HepG2 (cell line): ENCODE measurements around the gene CISTR. TPM values are rescaled to one million over a fixed set of nuclear protein-coding genes. Genes with fewer than 3 reads are reported as not detected.

Experiments used
- ATAC-seq: fragments of 200-7000 bp; cut with Tn5 transposase; 3 replicates; pipeline ENCODE4 v1.9.1; 2020; ENCODE audit warnings: mild to moderate bottlenecking, moderate library complexity
- BruUV-seq: library from RNA; stranded (reverse); fragments of 400-500 nt; replicated peaks from 2 replicates; lab custom pipeline; 2021; lab: Mats Ljungman, UMichigan
- CTCF ChIA-PET: fragments of 300-600 bp; formaldehyde crosslinking; extraction: SDS; loops from one replicate; lab custom pipeline; 2021; ENCODE audit warnings: low total read pairs, inconsistent platforms, low intra/inter-chr PET ratio; lab: Yijun Ruan, JAX
- POLR2A ChIA-PET: fragments of 350-600 bp; sonication (Branson Sonifier 250); formaldehyde crosslinking; loops from one replicate; lab custom pipeline; 2020; ENCODE audit warnings: antibody characterized with exemption, inconsistent platforms; lab: Yijun Ruan, JAX
- DNase-seq: peaks from one replicate; pipeline ENCODE4 v3.0.0-alpha.2; 2015; ENCODE audit warnings: low spot score
- FAIRE-seq: peaks from 3 replicates; lab custom pipeline; 2011; peaks lifted over from hg19 to GRCh38; lab: Jason Lieb, UNC
- H2AFZ ChIP-seq: one replicate; pipeline ENCODE4 v1.6.1; 2011; ENCODE audit warnings: low read length, inconsistent platforms
- H3K27ac ChIP-seq: fragments of 300-600 bp; 3 replicates; pipeline ENCODE4 v1.8.0; 2011; ENCODE audit warnings: mixed run types, mild to moderate bottlenecking, mixed read lengths, low read length, inconsistent platforms; ENCODE audit not compliant: insufficient read depth; ENCODE audit errors: extremely low read length
- H3K27me3 ChIP-seq, 2 experiments: fragments of 200-600 bp in 1 of 2; 2 replicates in 1 of 2; 3 replicates in 1 of 2; pipeline versions ENCODE4 v1.6.0 to v1.8.0; 2011; ENCODE audit warnings: low read length in 2 of 2, mild to moderate bottlenecking in 2 of 2, moderate library complexity in 2 of 2, inconsistent platforms in 1 of 2; ENCODE audit not compliant: insufficient read depth in 2 of 2, control insufficient read depth in 1 of 2
- H3K36me3 ChIP-seq, 2 experiments: fragments of 200-600 bp in 1 of 2; replicated peaks in 1 of 2; 2 replicates in 1 of 2; 3 replicates in 1 of 2; pipeline versions ENCODE4 v1.5.1 to v1.8.0; 2011; ENCODE audit warnings: low read length in 2 of 2, inconsistent platforms in 1 of 2; ENCODE audit not compliant: insufficient read depth in 2 of 2, control insufficient read depth in 1 of 2
- H3K4me1 ChIP-seq: 2 replicates; pipeline ENCODE4 v1.5.1; 2012; ENCODE audit warnings: low read length, inconsistent platforms; ENCODE audit not compliant: insufficient read depth
- H3K4me2 ChIP-seq: 2 replicates; pipeline ENCODE4 v1.6.0; 2011; ENCODE audit warnings: low read depth, low read length, inconsistent platforms
- H3K4me3 ChIP-seq, 3 experiments: fragments of 200-600 bp in 1 of 3; sonication (generic), shearing (Covaris generic) in 1 of 3; replicated peaks in 1 of 3; 2 replicates each; pipeline ENCODE4 v1.5.1; 2011 to 2016; ENCODE audit warnings: low read length in 3 of 3, inconsistent platforms in 2 of 3, low read depth in 2 of 3, mild to moderate bottlenecking in 2 of 3, control low read depth in 1 of 3, mixed read lengths in 1 of 3; ENCODE audit not compliant: insufficient read depth in 1 of 3
- H3K79me2 ChIP-seq: one replicate; pipeline ENCODE4 v1.6.1; 2011; ENCODE audit warnings: low read length, inconsistent platforms; ENCODE audit not compliant: insufficient read depth
- H3K9ac ChIP-seq: 2 replicates; pipeline ENCODE4 v1.6.0; 2011; ENCODE audit warnings: mild to moderate bottlenecking, low read depth, low read length, inconsistent platforms; ENCODE audit not compliant: insufficient read depth
- H3K9me3 ChIP-seq: 2 replicates; pipeline ENCODE4 v1.5.1; 2012; ENCODE audit warnings: mild to moderate bottlenecking, low read length
- H4K20me1 ChIP-seq: 2 replicates; pipeline ENCODE4 v1.6.0; 2011; ENCODE audit warnings: inconsistent platforms, mild to moderate bottlenecking, low read length, moderate library complexity; ENCODE audit not compliant: insufficient read depth
- CENPX ChIP-seq: sonication (generic); formaldehyde crosslinking; IDR thresholded peaks from 2 replicates; pipeline ENCODE4 v1.9.0; 2021; ENCODE audit warnings: mild to moderate bottlenecking, missing genetic modification reagents, moderate library complexity
- E2F1 ChIP-seq: sonication (generic); formaldehyde crosslinking; IDR thresholded peaks from 2 replicates; pipeline ENCODE4 v1.5.0; 2020; ENCODE audit warnings: missing genetic modification reagents
- ETV6 ChIP-seq: sonication (generic); formaldehyde crosslinking; conservative IDR thresholded peaks from 2 replicates; pipeline ENCODE4 v1.4.0; 2020; ENCODE audit warnings: missing genetic modification reagents
- MTA1 ChIP-seq: sonication (generic); formaldehyde crosslinking; IDR thresholded peaks from 2 replicates; pipeline ENCODE4 v1.4.0; 2020; ENCODE audit warnings: missing genetic modification reagents, mild to moderate bottlenecking, borderline replicate concordance
- ZBTB38 ChIP-seq: sonication (generic); formaldehyde crosslinking; IDR thresholded peaks from 2 replicates; pipeline ENCODE4 v1.5.1; 2020; ENCODE audit warnings: mild to moderate bottlenecking, missing genetic modification reagents
- ZNF709 ChIP-seq: sonication (generic); formaldehyde crosslinking; IDR thresholded peaks from 2 replicates; pipeline ENCODE4 v1.5.0; 2020; ENCODE audit warnings: mild to moderate bottlenecking, missing genetic modification reagents
- ZSCAN30 ChIP-seq: sonication (generic); formaldehyde crosslinking; IDR thresholded peaks from 2 replicates; pipeline ENCODE4 v1.5.0; 2020; ENCODE audit warnings: mild to moderate bottlenecking, missing genetic modification reagents
- WGBS: methylation state at CpG from one replicate; pipeline ENCODE4 v1.1.6; 2017; ENCODE audit warnings: low lambda C conversion rate; 5-methylcytosine and 5-hydroxymethylcytosine counted together
- in situ Hi-C: cut with HindIII; loops from 2 replicates; pipeline ENCODE4 v1.10.0; 2017; ENCODE audit warnings: low pct_unique_long_range_greater_than_20kb; ENCODE audit not compliant: extremely low pct_ligation_motif_present
- intact Hi-C: fragments of 100-400 bp; cut with micrococcal nuclease; formaldehyde crosslinking; loops from one replicate; pipeline ENCODE4 v1.10.0; 2022; ENCODE audit not compliant: unreplicated experiment
- polyA plus RNA-seq, 8 experiments: library from polyadenylated mRNA; depleted of rRNA in 3 of 8; stranded (reverse) in 7 of 8; unstranded in 1 of 8; fragments of >200 nt; fragmentation: Illumina TruSeq in 4 of 8; extraction: Trizol in 4 of 8; gene quantifications; 2 replicates each; pipeline versions ENCODE4 v1.2.1 to v1.2.3, GENCODE V29; 2011 to 2016; ENCODE audit warnings: low read depth in 4 of 8, missing spikeins in 1 of 8, mixed read lengths in 1 of 8; ENCODE audit not compliant: insufficient read depth in 1 of 8
- total RNA-seq, 5 experiments: library from RNA; depleted of rRNA; stranded (reverse); fragments of >200 nt; fragmentation: Illumina TruSeq; extraction: Trizol; gene quantifications; 2 replicates each; pipeline ENCODE4 v1.2.3, GENCODE V29; 2016; ENCODE audit warnings: low read depth in 1 of 5
- TF ChIP-seq, protein P1 (sequence below): sonication (generic); formaldehyde crosslinking; IDR thresholded peaks from 2 replicates; pipeline ENCODE4 v1.4.0; 2020; ENCODE audit warnings: missing genetic modification reagents

The CISTR gene
- total and polyA plus RNA-seq, 2 of the 13 experiments (the other 11 are each of a cell fraction or from before 2014, with no cell fraction given) = not detected

DNA sequence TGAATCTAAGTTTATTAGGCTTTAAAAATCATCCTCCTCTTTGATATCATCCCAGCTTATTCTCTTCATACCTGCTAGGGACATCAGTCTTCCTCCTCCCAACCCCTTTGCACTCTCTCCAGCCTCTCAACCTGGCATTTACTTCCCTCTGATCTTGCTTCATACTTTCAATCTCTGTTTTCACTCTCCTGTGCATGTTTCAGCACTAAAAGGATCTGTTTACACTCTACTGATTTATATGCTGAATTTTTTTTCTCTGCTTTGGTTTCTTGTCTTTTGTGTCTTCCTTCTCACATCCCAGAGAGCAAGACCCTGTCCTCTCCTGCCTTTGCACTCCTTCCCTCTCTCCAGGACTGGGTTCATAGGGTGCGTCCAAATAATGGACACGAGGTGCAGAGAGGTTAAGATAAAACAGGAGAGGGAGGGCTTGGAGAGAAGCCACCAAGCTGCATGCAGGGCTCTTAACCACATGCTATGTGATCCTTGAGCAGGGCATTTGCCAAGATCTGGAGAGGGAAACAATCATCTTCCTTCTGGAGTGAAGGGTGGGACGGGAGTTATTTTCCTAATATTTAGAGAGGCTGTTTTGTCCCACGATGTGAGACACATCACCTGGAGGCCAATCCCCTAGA, 3.0 kb upstream of the CISTR start (continued):
- no peak for TF ChIP-seq CENPX
- TF ChIP-seq, protein P1, sequence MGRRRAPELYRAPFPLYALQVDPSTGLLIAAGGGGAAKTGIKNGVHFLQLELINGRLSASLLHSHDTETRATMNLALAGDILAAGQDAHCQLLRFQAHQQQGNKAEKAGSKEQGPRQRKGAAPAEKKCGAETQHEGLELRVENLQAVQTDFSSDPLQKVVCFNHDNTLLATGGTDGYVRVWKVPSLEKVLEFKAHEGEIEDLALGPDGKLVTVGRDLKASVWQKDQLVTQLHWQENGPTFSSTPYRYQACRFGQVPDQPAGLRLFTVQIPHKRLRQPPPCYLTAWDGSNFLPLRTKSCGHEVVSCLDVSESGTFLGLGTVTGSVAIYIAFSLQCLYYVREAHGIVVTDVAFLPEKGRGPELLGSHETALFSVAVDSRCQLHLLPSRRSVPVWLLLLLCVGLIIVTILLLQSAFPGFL = no peak
- TF ChIP-seq ZSCAN30 (CRISPR knock-in tag) = no peak
- no peak for TF ChIP-seq ETV6 (CRISPR knock-in tag)
- no peak for TF ChIP-seq E2F1 (CRISPR knock-in tag)
- TF ChIP-seq, all 625 proteins: peak for 0

- WGBS = 8% methylated on average over 7 of the region's 7 CpGs
- Histone ChIP-seq H3K4me3 (no peak overlapping the region), H3K4me1 (peaks cover 23% of the 10 kb centered on the region), H4K20me1 (no peaks in the 10 kb centered on the region), H2AFZ (no peak overlapping the region), H3K4me2 (no peak overlapping the region), H3K36me3 (no peaks in the 10 kb centered on the region), H3K27me3 (peaks cover 2 to 93% of the 10 kb centered on the region in 2 experiments; a peak in 4 of 5 replicates), H3K27ac (no peak overlapping the region), H3K9ac (no peak overlapping the region), H3K9me3 (no peaks in the 10 kb centered on the region), H3K79me2 (no peaks in the 10 kb centered on the region)
- FAIRE-seq (no peak), ATAC-seq (no peak), DNase-seq (no peak)
- intact Hi-C loops (no loop called here), in situ Hi-C loops (loop anchor here (10.0 kb wide), 1 partner anchor 461 kb away; no protein-coding TSS in a partner anchor)
- TF ChIP-seq ZNF709 (CRISPR knock-in tag) = no peak
- TF ChIP-seq ZBTB38 (CRISPR knock-in tag) = no peak
- TF ChIP-seq MTA1 (CRISPR knock-in tag) = no peak
- BruUV-seq = no TSS peak
- POLR2A ChIA-PET = no interaction called here
- CTCF ChIA-PET = no interaction called here
Observed at GRCh38 chr12:53754188-53754585, 2.4 kb upstream of the CISTR start.
